GM12874 (cell line): ENCODE data around the gene IGFLR1.

Experiments
- TF ChIP-seq, protein P1 (sequence below): IDR thresholded peaks from 2 replicates; pipeline ENCODE4 v1.5.1; 2011; ENCODE audit warnings: low read depth, mild to moderate bottlenecking, control low read depth, low read length, moderate library complexity; ENCODE audit not compliant: insufficient read depth

The IGFLR1 gene

DNA sequence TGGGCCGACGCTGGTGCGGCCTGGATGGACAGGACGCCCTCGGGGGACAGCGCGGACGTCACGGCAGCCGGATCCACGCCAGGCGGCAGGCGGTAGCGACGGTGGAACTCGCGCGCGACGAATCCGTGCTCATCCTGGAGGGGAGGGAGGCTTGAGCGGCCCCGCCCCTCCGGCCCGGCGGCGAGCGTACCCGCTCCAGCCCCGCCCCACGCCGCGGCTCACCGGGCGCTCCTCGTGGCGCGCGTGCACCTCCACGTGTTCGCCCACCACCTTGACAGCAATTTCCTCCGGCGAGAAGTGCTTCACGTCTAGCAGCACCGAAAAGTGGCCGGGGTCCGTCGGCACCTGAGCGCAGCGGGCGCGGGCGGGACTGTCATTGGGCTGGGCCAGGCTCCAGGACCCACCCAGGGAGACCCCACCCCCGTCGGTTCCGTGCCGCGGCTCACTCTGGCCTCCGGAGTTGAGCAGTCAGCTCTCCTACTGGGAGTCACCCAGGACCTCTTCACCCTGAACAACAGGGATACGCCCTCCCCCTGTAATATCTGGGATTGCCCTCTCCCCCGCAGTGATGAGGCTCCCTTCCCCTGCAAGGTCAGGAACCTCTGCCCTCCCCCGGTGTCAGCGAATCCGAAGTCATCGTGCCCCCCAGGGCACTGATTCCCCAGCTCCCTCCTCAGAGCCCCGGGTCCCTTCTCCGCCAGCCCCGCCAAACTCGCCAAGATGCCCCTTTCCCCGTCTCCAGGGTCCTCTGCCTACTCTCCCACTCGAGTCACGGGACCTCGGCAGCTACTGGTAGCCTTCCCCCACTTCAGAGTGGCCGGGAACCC is 13.5 kb upstream of the IGFLR1 start:
- TF ChIP-seq, protein P1, sequence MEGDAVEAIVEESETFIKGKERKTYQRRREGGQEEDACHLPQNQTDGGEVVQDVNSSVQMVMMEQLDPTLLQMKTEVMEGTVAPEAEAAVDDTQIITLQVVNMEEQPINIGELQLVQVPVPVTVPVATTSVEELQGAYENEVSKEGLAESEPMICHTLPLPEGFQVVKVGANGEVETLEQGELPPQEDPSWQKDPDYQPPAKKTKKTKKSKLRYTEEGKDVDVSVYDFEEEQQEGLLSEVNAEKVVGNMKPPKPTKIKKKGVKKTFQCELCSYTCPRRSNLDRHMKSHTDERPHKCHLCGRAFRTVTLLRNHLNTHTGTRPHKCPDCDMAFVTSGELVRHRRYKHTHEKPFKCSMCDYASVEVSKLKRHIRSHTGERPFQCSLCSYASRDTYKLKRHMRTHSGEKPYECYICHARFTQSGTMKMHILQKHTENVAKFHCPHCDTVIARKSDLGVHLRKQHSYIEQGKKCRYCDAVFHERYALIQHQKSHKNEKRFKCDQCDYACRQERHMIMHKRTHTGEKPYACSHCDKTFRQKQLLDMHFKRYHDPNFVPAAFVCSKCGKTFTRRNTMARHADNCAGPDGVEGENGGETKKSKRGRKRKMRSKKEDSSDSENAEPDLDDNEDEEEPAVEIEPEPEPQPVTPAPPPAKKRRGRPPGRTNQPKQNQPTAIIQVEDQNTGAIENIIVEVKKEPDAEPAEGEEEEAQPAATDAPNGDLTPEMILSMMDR: no peak

DNA sequence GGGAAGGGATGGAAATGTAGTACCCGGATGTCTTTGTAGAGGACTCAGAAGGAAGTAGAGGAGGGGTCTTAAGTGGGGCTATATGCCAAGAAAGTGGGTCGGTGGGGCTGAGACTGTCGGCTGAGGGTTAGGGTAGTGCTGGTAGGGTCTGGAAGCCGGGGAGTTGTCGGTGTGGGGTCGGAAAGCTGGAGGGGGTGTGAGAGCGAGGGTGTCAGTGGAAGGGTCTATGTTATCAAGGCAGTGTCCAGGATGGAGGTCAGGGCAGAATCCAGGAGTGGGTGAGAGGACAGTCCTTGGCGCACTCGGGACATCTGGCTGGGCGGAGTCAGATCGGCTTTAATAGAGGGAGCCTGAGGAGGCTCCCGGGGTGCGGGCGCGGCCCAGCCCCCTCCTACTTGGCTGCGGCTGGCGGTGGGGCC is 12.9 kb upstream of the IGFLR1 start:
- TF ChIP-seq, protein P1: no peak

DNA sequence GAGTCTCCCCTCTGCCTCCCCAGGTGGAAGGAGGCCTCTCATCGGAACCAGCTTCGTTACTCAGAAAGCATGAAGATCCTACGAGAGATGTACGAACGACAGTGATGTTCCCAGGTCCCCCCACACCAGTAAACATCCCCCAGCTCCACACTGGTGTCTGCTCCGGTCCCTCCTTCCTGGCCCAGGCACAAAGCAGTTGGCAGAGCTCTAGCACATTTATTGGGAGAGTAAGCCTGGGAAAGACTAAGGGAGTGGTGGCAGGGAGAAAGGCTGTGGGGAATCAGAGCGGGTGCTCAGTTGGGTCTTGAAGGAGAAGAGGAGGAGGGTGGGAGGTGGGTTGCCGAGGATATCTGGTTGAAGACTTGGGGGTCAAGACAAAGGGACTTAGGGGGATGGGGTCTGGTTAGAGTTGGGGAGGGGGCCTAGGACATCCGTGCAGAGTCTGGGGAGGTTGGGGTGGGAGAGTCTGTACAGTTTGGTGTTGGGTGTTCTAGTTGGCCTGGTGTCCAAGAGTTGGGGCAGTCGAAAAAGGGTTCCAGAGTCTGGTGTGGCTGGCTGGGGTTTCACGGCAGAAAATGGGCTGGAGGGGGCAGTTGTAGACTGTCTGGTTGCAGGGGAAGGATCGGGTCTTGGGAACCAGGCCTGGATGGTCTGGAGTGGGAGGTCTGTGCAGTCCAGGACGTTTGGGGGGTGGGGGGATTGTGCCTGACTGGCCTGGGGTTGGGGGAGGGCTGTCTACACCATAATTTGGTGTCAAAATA is 12.3 kb upstream of the IGFLR1 start:
- TF ChIP-seq, protein P1: no peak

DNA sequence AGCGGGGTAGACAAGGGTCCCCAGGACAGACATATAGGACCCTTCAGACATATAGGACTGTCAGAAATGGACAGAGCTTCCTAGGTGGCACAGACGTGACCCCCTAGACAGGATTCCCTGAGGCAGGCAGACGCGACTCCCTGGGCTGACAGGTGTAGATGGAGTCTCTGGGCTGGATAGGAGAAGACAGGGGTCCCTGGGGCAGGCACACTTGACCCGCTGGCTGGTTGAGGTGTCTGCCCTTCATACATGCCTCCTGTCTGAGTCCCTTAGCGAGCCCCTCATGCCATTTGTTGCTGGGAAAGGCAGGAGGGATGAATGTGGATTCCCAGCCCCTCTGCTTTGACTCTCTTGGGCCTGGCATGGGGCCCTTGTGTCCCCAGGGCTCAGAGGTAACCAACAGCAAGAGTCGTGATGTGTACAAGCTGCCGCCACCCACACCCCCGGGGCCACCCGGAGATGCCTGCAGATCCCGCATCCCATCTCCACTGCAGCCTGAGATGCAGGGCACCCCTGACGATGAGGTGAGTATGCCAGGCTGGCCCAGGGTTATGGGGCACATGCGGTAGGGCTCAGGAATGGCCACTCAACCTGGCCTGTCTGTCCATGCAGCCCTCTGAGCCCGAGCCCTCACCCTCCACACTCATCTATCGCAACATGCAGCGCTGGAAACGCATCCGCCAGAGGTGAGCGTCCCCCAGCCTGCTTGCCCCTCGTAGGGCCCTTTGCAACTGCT is 11.6 kb upstream of the IGFLR1 start:
- TF ChIP-seq, protein P1: no peak

DNA sequence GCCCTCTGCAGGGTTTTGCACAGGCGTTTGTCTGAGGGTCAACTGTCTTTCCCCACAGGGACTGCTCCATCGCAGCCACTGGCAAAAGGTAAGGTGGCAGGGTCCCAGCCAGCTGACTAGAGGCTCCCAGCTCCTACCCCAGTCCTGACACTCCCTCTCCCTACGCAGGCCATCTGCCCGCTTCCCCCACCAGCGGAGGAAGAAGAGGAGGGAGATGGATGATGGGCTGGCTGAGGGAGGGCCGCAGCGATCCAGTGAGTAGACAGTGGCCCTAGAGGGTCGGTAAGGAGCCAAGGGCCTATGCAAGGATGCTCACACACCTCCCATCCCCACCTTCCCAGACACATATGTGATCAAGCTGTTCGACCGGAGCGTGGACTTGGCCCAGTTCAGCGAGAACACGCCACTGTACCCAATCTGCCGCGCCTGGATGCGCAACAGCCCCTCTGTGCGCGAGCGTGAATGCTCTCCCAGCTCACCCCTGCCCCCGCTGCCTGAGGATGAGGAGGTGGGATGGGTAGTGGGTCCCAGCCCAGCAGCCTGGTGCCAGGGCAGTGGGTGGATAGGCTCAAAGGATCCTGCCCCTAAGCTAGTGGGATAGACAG is 10.6 kb upstream of the IGFLR1 start:
- TF ChIP-seq, protein P1: no peak

DNA sequence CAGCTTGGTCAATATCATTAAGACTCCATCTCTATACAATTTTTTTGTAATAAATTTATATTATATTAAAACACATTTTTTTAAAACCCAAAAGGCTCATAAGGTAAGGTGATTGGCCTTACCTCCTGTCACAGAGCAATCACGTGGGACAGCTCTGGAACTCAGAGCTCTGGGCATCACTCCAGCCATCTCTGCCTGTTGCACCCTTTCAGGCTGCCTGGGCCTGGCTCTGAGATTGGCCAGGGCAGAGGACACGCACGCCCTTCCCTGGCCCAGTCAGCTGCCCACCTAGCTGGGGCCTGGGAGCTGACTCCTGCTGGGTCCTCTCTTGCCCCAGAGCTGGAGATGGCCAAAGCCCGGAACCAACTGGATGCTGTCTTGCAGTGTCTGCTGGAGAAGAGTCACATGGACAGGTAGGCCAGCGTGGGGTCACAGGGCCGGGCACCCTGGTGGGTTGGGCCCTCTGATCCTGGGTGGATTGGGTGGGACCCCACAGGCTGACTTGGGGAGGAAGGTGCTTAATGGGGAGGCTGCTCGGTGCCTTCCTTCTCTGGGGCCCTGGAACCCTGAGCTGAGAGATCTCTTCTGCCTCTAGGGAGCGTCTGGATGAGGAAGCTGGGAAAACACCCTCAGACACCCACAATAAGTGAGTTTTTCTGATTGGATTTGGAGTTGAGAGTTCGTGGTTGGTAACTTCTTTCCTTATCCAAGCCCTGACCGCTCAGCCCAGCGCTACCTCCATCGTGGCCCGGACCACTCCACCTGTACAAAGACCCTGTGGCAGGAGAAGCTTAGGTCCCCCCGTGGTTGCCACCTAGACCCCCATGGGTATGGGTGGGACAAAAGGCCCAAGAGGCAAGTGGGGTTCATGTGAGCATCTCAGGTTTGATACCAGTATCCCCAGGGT is 9.8 kb upstream of the IGFLR1 start:
- TF ChIP-seq, protein P1: no peak
